ENCODE results near the gene GSX2. TPM values are rescaled to one million over a fixed set of nuclear protein-coding genes. Genes with fewer than 3 reads are reported as not detected.
A peak's percentile ranks its signal among the peaks of the same experiment; 100 is the strongest.

GSX2 gene
- total and polyA plus RNA-seq, 2 of the 13 experiments (the other 11 are each of a cell fraction or from before 2014, with no cell fraction given) = not detected

- TF ChIP-seq, protein P1, sequence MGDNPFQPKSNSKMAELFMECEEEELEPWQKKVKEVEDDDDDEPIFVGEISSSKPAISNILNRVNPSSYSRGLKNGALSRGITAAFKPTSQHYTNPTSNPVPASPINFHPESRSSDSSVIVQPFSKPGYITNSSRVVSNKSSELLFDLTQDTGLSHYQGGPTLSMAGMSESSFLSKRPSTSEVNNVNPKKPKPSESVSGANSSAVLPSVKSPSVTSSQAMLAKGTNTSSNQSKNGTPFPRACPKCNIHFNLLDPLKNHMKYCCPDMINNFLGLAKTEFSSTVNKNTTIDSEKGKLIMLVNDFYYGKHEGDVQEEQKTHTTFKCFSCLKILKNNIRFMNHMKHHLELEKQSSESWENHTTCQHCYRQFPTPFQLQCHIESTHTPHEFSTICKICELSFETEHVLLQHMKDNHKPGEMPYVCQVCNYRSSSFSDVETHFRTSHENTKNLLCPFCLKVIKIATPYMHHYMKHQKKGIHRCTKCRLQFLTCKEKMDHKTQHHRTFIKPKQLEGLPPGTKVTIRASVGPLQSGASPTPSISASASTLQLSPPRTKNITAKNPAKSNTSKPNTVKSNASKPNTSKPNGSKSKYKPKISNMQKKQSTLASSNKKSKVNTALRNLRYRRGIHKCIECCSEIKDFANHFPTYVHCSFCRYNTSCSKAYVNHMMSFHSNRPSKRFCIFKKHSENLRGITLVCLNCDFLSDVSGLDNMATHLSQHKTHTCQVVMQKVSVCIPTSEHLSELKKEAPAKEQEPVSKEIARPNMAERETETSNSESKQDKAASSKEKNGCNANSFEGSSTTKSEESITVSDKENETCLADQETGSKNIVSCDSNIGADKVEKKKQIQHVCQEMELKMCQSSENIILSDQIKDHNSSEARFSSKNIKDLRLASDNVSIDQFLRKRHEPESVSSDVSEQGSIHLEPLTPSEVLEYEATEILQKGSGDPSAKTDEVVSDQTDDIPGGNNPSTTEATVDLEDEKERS (CRISPR knock-in tag; IDR thresholded peaks at IDR 0.05) = no peak
- TF ChIP-seq SNAPC4 (CRISPR knock-in tag; IDR thresholded peaks at IDR 0.05) (no peak), ZNF20 (CRISPR knock-in tag; IDR thresholded peaks at IDR 0.05) (no peak), GATA4 (IDR thresholded peaks at IDR 0.05; ENCODE audit: borderline replicate concordance, low read depth) (no peak), IKZF4 (CRISPR knock-in tag; IDR thresholded peaks at IDR 0.05; ENCODE audit: borderline replicate concordance, low read depth, not compliant biosample characterization) (no peak), FOXA3 (CRISPR knock-in tag; IDR thresholded peaks at IDR 0.05) (peak; percentile 97), MTF2 (CRISPR knock-in tag; IDR thresholded peaks at IDR 0.05; ENCODE audit: borderline replicate concordance) (no peak), KDM2A (CRISPR knock-in tag; IDR thresholded peaks at IDR 0.05; ENCODE audit: borderline replicate concordance, low read depth) (no peak), CHD4 (IDR thresholded peaks at IDR 0.05; ENCODE audit: borderline replicate concordance, low read length) (no peak), SP4 (CRISPR knock-in tag; IDR thresholded peaks at IDR 0.05) (no peak), THAP7 (CRISPR knock-in tag; IDR thresholded peaks at IDR 0.05) (no peak), ZNF761 (CRISPR knock-in tag; conservative IDR thresholded peaks at IDR 0.05) (no peak), MXI1 (IDR thresholded peaks at IDR 0.05; ENCODE audit: borderline replicate concordance, low read depth, low read length) (no peak), RORA (CRISPR knock-in tag; IDR thresholded peaks at IDR 0.05) (no peak), ZFP37 (CRISPR knock-in tag; IDR thresholded peaks at IDR 0.05; ENCODE audit: borderline replicate concordance) (no peak), ZNF121 (CRISPR knock-in tag; IDR thresholded peaks at IDR 0.05) (no peak; the same call in 1 of the 2 replicates), RFXANK (CRISPR knock-in tag; IDR thresholded peaks at IDR 0.05) (no peak), ZNF234 (CRISPR knock-in tag; conservative IDR thresholded peaks at IDR 0.05) (no peak), KDM5A (IDR thresholded peaks at IDR 0.05; ENCODE audit: borderline replicate concordance, low read length) (no peak)
- TF ChIP-seq, protein P2, sequence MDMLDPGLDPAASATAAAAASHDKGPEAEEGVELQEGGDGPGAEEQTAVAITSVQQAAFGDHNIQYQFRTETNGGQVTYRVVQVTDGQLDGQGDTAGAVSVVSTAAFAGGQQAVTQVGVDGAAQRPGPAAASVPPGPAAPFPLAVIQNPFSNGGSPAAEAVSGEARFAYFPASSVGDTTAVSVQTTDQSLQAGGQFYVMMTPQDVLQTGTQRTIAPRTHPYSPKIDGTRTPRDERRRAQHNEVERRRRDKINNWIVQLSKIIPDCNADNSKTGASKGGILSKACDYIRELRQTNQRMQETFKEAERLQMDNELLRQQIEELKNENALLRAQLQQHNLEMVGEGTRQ (IDR thresholded peaks at IDR 0.05; ENCODE audit: low read depth, low read length) = no peak
- TF ChIP-seq, protein P2 (CRISPR knock-in tag; IDR thresholded peaks at IDR 0.05; ENCODE audit: borderline replicate concordance) = no peak
These were observed 17.8 kb upstream of the GSX2 start (continued) for GRCh38 chr4:54082168-54082567.

Data from HepG2 (cell line).